Measurements from ENCODE around the gene KMT5B.

DNA sequence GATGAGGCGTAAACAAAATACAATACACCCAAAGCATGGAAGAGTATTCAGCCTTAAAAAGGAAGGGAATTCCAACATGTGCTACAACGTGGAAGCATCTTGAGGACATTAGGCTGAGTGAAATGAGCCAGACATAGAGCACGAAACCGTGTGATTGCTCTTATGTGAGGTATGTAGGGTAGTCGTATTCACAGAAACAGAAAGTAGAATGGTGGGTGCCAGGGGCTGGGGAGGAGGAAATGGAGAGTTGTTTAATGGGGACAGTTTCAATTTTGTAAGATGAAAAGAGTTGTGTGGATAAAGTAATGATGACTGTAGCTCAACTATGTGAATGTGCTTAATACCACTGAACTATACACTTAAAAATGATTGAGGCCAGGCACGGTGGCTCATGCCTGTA is 10.2 kb upstream of the KMT5B start:
- TF ChIP-seq EP300 (IDR thresholded peaks at IDR 0.05) (no peak), POLR2A (IDR thresholded peaks at IDR 0.05) (no peak)

Data from gastroesophageal sphincter (tissue), 2 donors.